ENCODE measurements around the gene S100A7A. TPM values are rescaled to one million over a fixed set of nuclear protein-coding genes. Genes with fewer than 3 reads are reported as not detected.
"Not testable (repeated sequence)": the region's sequence is repeated elsewhere in the genome, so short reads cannot be mapped to it uniquely, and the experiment has no call there.

Gene S100A7A
- polyA plus RNA-seq, 3 donors, result not detected

- H3K27ac ChIP-seq (ENCODE audit: low read depth, low read length), result not testable (repeated sequence)
Measured at GRCh38 chr1:153413961-153414360, 2.4 kb upstream of the S100A7A start.

- H3K27ac ChIP-seq (ENCODE audit: low read depth, low read length), result no peak overlapping the region
- WGBS, 3 donors, result 68 to 76% (median 75%) methylated on average over 12 of the region's 12 CpGs
Measured at GRCh38 chr1:153417136-153417888, 992 bp downstream of the S100A7A start.

GRCh38 chr1:153418758-153419435 lies 2.6 kb downstream of the S100A7A start:
- H3K27ac ChIP-seq (ENCODE audit: low read depth, low read length), result not testable (repeated sequence)
- 55 to 67% (median 64%) methylated on average over 7 of the region's 7 CpGs for WGBS, 3 donors

- H3K27ac ChIP-seq (ENCODE audit: low read depth, low read length), result not testable (repeated sequence)
- 39 to 59% (median 56%) methylated on average over 2 of the region's 2 CpGs for WGBS, 3 donors
Measured at GRCh38 chr1:153419436-153419793, 3.1 kb downstream of the S100A7A start.

GRCh38 chr1:153420306-153420705 lies 4.0 kb downstream of the S100A7A start:
- WGBS, 3 donors, result 62 to 73% (median 68%) methylated on average over 2 of the region's 2 CpGs
- no peak overlapping the region for H3K27ac ChIP-seq (ENCODE audit: low read depth, low read length)

GRCh38 chr1:153422450-153423068 lies 6.2 kb downstream of the S100A7A start:
- WGBS, 3 donors, result 4 to 7% (median 6%) methylated on average over 6 of the region's 6 CpGs

GRCh38 chr1:153426809-153427208 lies 10.5 kb downstream of the S100A7A start:
- H3K27ac ChIP-seq (ENCODE audit: low read depth, low read length), result no peak overlapping the region
- 22 to 38% (median 36%) methylated on average over 1 of the region's 1 CpG for WGBS, 3 donors

More at GRCh38 chr1:153422450-153423068, 6.2 kb downstream of the S100A7A start:
- no peak overlapping the region for H3K27ac ChIP-seq (ENCODE audit: low read depth, low read length)

GRCh38 chr1:153428073-153428638 lies 11.8 kb downstream of the S100A7A start:
- WGBS, 3 donors, result 65 to 80% (median 80%) methylated on average over 12 of the region's 12 CpGs
- no peak overlapping the region for H3K27ac ChIP-seq (ENCODE audit: low read depth, low read length)

GRCh38 chr1:153428791-153429190 lies 12.5 kb downstream of the S100A7A start:
- no peak overlapping the region for H3K27ac ChIP-seq (ENCODE audit: low read depth, low read length)
- 33 to 56% (median 54%) methylated on average over 6 of the region's 6 CpGs for WGBS, 3 donors

GRCh38 chr1:153429266-153430165 lies 13.2 kb downstream of the S100A7A start:
- H3K27ac ChIP-seq (ENCODE audit: low read depth, low read length), result no peak overlapping the region
- WGBS, 3 donors, result 63 to 75% (median 74%) methylated on average over 7 of the region's 7 CpGs

GRCh38 chr1:153430166-153430553 lies 13.8 kb downstream of the S100A7A start:
- WGBS, 3 donors, result 57 to 89% (median 83%) methylated on average over 2 of the region's 2 CpGs
- H3K27ac ChIP-seq (ENCODE audit: low read depth, low read length), result no peak overlapping the region

- H3K27ac ChIP-seq (ENCODE audit: low read depth, low read length), result no peak overlapping the region
- WGBS, 3 donors, result 73 to 83% (median 79%) methylated on average over 3 of the region's 3 CpGs
Measured at GRCh38 chr1:153430561-153430960, 14.2 kb downstream of the S100A7A start.

GRCh38 chr1:153431002-153431401 lies 14.7 kb downstream of the S100A7A start:
- H3K27ac ChIP-seq (ENCODE audit: low read depth, low read length), result no peak overlapping the region
- 80 to 87% (median 86%) methylated on average over 17 of the region's 17 CpGs for WGBS, 3 donors

- 62 to 82% (median 81%) methylated on average over 3 of the region's 3 CpGs for WGBS, 3 donors
- H3K27ac ChIP-seq (ENCODE audit: low read depth, low read length), result no peak overlapping the region
Measured at GRCh38 chr1:153431427-153431826, 15.1 kb downstream of the S100A7A start.

- no peak overlapping the region for H3K27ac ChIP-seq (ENCODE audit: low read depth, low read length)
- WGBS, 3 donors, result 56 to 76% (median 67%) methylated on average over 4 of the region's 4 CpGs
Measured at GRCh38 chr1:153431928-153432327, 15.6 kb downstream of the S100A7A start.

GRCh38 chr1:153432874-153433681 lies 16.8 kb downstream of the S100A7A start:
- 64 to 69% (median 67%) methylated on average over 9 of the region's 9 CpGs for WGBS, 3 donors
- no peak overlapping the region for H3K27ac ChIP-seq (ENCODE audit: low read depth, low read length)

- no peak overlapping the region for H3K27ac ChIP-seq (ENCODE audit: low read depth, low read length)
- WGBS, 3 donors, result 72 to 81% (median 80%) methylated on average over 11 of the region's 11 CpGs
Measured at GRCh38 chr1:153434746-153435455, 18.6 kb downstream of the S100A7A start.

Measured in adipose tissue (tissue), 3 donors.